Esophagus squamous epithelium (tissue), 4 donors: Measurements from ENCODE around the gene ADAMTS2.

Experiments
- CTCF ChIP-seq, 6 experiments: fragments of 450-650 bp in 4 of 6; fragments of 200-600 bp in 2 of 6; sonication (generic) in 2 of 6; IDR thresholded peaks; one replicate each; pipeline ENCODE4 v1.5.1; 2016 to 2019; ENCODE audit warnings: antibody characterized with exemption in 6 of 6, mild to moderate bottlenecking in 4 of 6, moderate library complexity in 4 of 6
- POLR2A ChIP-seq, 4 donors: fragments of 450-650 bp; IDR thresholded peaks; one replicate each; pipeline ENCODE4 v1.6.1; 2017; ENCODE audit warnings: antibody characterized with exemption in 4 of 4, mild to moderate bottlenecking in 4 of 4, moderate library complexity in 3 of 4

- no peak for TF ChIP-seq CTCF (IDR thresholded peaks at IDR 0.05)
- TF ChIP-seq POLR2A (IDR thresholded peaks at IDR 0.05) = no peak
Observed at GRCh38 chr5:179272326-179273072, 72.8 kb downstream of the ADAMTS2 start.
